Stomach (tissue), 4 donors: ENCODE data around the gene UBAC2.

Experiments
- CTCF ChIP-seq, 7 experiments: fragments of 450-650 bp in 4 of 7; fragments of 200-600 bp in 3 of 7; sonication (generic) in 3 of 7; IDR thresholded peaks; one replicate each; pipeline ENCODE4 v1.5.1; 2016 to 2019; ENCODE audit warnings: antibody characterized with exemption in 7 of 7, control low read depth in 2 of 7, mild to moderate bottlenecking in 1 of 7
- EP300 ChIP-seq: sonication (generic); formaldehyde crosslinking; IDR thresholded peaks from one replicate; pipeline ENCODE4 v1.6.1; 2017; ENCODE audit warnings: antibody characterized with exemption
- POLR2A ChIP-seq, 4 donors: fragments of 450-650 bp; IDR thresholded peaks; one replicate each; pipeline ENCODE4 v1.6.1; 2016; ENCODE audit warnings: antibody characterized with exemption in 4 of 4, control low read depth in 2 of 4, mild to moderate bottlenecking in 1 of 4, moderate library complexity in 1 of 4
- POLR2AphosphoS5 ChIP-seq, 3 donors: sonication (generic); formaldehyde crosslinking; IDR thresholded peaks; one replicate each; pipeline ENCODE4 v1.6.1; 2016; ENCODE audit warnings: antibody characterized with exemption in 3 of 3

GRCh38 chr13:99277629-99278028 is 77.0 kb downstream of the UBAC2 start:
- TF ChIP-seq POLR2A (IDR thresholded peaks at IDR 0.05): no peak
- no peak for TF ChIP-seq CTCF (IDR thresholded peaks at IDR 0.05)
- TF ChIP-seq POLR2AphosphoS5 (IDR thresholded peaks at IDR 0.05): no peak
- TF ChIP-seq EP300: no peak
